ENCODE results near the gene RYK.

Gene RYK

GRCh38 chr3:134147411-134147810, 103.2 kb downstream of the RYK start:
- DNase-seq = no peak

GRCh38 chr3:134146666-134147065, 104.0 kb downstream of the RYK start:
- DNase-seq = no peak

- no peak for DNase-seq
These were observed 105.5 kb downstream of the RYK start for GRCh38 chr3:134145183-134145582.

GRCh38 chr3:134144694-134145093, 106.0 kb downstream of the RYK start:
- no peak for DNase-seq

- DNase-seq = no peak
These were observed 106.7 kb downstream of the RYK start for GRCh38 chr3:134143828-134144401.

GRCh38 chr3:134136604-134137003, 114.1 kb downstream of the RYK start:
- no peak for DNase-seq

GRCh38 chr3:134134698-134135415, 115.8 kb downstream of the RYK start:
- no peak for DNase-seq

- no peak for DNase-seq
These were observed 116.4 kb downstream of the RYK start for GRCh38 chr3:134134240-134134639.

- no peak for DNase-seq
These were observed 117.7 kb downstream of the RYK start for GRCh38 chr3:134132961-134133360.

- no peak for DNase-seq
These were observed 124.5 kb downstream of the RYK start for GRCh38 chr3:134126153-134126552.

GRCh38 chr3:134114726-134115125, 135.9 kb downstream of the RYK start:
- no peak for DNase-seq

GRCh38 chr3:134111616-134112015, 139.0 kb downstream of the RYK start:
- no peak for DNase-seq

- no peak for DNase-seq
These were observed 139.7 kb downstream of the RYK start for GRCh38 chr3:134110963-134111362.
